Measurements from ENCODE around the gene DECR2.

GRCh38 chr16:427250-427649 is 25.6 kb downstream of the DECR2 start:
- TF ChIP-seq CTCF (IDR thresholded peaks at IDR 0.05) (no peak), POLR2A (IDR thresholded peaks at IDR 0.05) (no peak)

Data from adrenal gland (tissue), 5 donors.